K562 treated with DMSO at 1 percent for 24 hours (cell line): Measurements from ENCODE around the gene KCNA4. TPM values are rescaled to one million over a fixed set of nuclear protein-coding genes. Genes with fewer than 3 reads are reported as not detected.

Experiments
- total RNA-seq: library from RNA; unstranded; fragments of 300-600 nt; gene quantifications from 2 replicates; pipeline ENCODE4 v1.2.3, GENCODE V29; 2022; ENCODE audit warnings: low read depth; ENCODE audit not compliant: insufficient read depth

Gene KCNA4
- total RNA-seq, result not detected in 2 replicates

GRCh38 chr11:30016588-30017363 lies at the start of gene KCNA4:
TSS of gene KCNA4 (minus strand) at chr11:30017030. CDS start at chr11:30012678, 4,352 bp downstream.

Other genes with a start within 250 kb of the KCNA4 start
- not detected in 2 replicates for gene FSHB, start 214.0 kb upstream of the KCNA4 start, total RNA-seq